D341Med (cell line): Measurements from ENCODE around the gene PHF19.

ENCODE experiments used
- DNase-seq: peaks from one replicate; pipeline ENCODE4 v3.0.0; 2012; ENCODE audit warnings: low spot score

PHF19 gene

DNA sequence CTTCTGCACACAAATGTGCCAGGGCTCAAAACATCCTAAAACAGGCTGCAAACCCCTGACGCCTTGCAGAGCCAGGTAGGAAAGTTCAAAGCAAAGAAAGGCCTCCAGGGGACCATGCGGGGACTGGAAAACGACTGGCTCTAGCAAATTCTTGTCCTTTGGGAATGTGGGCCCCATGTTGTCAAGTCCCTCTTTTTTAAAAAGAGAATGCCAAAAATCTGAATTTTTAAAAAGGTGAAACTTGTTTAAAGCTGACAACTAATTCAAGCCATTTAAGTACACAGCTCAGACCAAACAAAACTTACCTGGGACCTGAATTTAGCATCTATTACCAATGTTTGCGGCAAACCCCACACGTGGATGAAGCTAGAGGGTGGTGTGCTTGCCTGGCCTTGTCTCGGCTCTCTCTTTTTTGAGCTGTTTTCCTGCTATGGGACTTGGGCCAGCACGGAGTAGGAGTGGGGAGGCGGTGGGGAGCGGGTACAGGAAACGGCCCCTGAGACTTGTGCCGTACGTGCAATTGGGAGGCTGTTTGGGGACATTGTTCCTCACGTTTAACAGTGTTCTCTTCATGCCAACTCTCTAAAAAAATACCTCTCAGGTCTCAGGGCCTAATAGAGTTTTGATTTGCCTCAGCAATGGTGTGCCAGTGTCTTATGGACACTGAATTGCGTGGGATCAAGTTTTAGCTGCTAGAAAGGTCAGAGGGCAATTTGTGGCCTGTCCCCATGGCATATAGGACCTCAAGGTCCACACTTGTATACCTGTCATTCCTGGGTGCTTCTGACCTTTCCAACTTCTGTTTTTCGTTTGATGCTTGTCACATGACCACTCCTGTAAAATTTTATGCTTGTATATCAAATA is 15.1 kb upstream of the PHF19 start:
- no peak for DNase-seq

DNA sequence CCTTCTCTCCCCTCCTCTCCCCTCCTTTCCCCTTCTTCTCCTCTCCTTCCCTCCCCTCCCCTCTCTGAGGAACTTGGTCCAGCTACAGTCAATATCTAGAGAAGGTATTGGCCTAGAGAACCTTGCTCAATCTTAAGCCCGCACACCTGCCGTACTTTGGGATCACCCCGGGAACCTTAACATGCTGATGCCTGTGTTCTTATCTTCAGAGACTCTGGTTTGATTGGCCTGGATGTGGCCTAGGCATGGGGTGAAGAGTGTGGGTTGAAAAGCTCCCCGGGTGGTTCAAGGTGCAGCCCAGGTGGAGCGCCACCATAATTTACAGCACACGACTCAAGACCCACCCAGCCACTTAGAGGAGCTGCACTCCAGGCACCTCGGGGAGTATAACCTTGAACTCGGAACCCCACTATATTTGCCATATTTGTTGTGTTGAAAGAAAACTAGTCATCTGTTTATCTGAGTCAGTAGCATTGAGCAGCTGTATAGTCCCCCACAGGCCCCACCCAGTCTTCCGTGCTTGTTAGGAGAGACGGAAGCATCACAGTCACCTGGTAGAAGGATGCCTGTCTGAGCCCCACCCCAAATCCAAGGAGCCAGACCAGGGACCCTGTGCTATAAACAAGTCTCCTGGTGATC is 14.4 kb upstream of the PHF19 start:
- no peak for DNase-seq

DNA sequence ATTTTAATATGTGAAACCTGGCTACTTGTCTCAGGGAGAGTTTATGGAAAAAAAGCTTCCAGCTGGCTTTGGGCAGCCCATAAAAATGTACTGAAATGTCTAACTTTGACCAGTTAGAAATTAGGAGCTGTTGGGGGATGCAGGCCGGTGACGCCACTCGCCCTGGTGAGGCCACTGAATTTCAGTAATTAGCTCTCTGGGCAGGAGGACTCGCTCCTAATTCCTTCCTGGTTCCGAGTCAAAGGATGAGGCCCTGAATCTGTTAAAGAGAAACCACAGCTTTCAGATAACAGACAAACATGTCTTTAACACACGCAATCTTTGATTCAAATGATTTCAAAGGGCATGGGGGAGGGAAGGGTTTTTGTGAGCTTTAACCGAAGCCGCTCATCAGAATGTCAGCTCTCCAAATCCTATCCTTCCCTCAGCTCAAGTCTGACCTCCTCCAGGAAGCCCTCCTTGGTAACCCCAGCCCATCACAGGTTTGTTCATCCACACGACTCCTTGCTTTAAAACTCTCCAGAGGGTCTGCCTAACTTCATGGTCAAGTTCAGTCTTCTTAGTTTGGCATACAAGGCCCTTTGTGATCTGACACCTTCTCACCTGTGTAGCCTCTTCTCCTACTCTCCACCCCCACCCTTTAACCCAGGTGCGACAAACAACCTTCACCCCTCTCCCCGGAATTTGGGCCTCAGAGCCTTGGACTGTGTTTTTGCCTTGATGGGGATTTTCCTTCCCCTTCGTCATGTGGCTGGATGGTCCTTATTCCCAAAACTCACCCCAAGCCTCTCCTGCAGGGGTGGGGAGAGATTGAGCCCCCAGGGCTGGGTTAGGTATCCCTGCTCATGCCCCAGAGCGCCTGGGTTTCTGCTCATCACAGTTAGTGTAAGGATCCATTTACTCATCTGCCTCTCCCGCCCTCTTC is 13.6 kb upstream of the PHF19 start:
- DNase-seq = no peak

DNA sequence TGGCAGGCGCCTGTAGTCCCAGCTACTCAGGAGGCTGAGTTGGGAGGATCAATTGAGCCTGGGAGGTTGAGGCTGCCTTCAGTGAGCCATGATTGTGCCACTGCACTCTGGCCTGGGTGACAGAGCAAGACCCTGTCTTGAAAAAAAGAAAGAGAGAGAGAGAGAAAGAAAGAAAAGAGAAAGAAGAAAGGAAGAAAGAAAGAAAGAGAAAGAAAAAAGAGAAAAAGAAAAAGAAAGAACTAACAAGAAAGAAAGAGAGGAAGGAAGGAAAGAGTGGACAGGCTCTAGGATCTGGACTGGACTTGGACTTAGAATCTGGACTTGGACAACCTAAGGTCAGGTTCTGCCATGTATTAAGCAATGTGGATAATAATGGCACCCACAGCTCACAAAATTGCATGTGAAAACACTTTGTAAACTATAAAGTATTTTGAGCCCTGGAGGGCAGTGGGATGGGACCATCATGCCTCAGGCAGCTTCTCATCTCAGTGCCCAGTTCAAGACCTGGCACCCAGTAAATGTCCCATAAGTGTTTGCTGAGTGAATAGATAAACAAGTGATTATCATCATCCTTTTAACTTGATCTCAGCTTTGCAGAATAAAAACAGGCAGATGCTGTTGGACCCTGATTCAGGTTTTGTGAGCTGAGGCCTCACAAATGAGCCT is 12.8 kb upstream of the PHF19 start:
- DNase-seq = no peak

DNA sequence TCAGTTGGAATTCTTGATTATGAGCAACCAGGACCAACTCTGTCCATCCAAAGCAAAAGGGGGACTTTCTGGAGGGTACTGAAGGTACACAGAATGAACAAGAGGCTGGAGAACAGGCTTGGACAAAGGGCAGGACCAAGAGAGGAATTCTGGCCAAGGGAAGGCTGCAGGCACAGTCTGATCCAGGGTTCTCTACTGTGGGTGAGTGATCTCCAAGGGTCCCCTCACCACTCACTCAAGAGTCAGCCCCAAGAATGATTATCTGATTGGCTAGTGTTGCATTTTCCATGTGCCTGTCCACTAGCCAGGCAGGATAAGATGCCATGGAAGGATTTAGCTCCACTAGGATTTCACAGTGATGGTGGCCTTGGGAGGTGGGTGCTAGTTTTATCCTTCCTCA is 11.6 kb upstream of the PHF19 start:
- DNase-seq = no peak

DNA sequence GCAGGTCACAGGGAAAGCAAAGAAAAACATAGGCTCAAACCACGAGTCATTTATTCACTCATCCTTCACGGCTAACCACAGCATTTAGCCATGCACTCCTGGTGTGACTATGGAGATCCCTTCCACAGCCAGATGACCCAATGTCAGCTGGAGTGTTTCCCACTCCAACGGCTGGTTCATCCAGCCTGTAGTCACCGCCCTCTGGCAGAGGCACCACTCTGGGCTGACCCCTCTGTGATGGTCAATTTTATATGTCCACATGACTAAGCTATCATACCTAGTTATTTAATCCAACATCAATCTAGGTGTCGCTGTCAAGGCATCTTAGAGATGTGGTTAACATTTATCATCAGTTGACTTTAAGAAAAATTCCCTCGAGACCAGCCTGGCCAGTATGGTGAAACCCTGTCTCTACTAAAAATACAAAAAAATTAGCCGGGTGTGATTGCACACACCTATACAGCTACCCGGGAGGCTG is 9.5 kb upstream of the PHF19 start:
- no peak for DNase-seq

DNA sequence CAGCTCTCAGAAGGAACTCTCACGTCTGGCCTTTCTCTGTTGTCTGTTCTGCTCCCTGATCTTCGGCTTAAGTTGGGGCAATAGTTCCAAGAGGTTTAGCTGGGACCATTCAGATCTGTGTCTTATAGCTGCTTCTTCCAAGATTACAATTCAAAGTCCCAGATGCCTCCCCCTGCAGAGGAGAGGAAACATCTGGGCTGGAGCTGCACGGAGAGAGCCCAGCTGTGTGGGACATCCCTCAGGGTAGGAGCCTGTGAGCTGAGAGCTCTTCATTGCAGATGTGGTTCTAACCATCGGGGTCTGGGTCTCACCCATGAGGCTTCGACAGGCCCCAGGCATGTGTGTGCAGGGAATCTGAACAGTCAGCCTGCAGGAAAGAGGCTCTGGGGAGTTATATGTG is 9.0 kb upstream of the PHF19 start:
- DNase-seq = no peak

DNA sequence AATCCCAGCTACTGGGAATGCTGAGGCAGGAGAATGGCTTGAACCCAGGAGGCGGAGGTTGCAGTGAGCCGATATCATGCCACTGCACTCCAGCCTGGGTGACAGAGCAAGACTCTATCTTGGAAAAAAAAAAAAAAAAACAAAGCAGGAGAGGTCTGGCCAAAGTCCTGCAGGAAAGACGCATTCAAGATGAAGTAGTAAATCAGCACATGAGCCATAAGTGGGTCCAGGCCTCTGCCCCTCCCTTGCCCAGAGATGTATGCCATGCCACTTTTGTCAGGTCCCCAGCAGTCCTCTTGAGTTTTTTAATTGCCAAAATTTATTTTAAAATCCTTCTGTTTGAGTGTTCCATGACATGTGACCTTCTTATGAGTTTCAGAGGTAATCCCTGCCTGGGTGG is 8.5 kb upstream of the PHF19 start:
- DNase-seq = no peak

DNA sequence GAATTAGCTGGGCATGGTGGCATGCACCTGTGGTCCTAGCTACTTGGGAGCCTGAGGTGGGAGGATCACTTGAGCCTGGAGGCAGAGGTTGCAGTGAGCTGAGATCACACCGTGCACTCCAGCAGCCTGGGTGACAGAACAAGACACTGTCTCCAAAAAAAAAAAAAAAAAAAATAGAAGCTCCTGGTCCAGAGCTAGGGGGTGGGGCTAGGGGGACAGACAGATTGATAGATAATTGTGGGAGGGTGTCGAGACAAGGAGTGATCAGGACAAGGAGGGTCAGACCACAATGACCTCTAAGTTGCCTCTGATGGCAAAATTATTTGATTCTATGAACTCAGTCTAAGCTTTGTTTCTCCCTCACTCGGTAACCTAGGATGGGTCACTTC is 6.6 kb upstream of the PHF19 start:
- no peak for DNase-seq

DNA sequence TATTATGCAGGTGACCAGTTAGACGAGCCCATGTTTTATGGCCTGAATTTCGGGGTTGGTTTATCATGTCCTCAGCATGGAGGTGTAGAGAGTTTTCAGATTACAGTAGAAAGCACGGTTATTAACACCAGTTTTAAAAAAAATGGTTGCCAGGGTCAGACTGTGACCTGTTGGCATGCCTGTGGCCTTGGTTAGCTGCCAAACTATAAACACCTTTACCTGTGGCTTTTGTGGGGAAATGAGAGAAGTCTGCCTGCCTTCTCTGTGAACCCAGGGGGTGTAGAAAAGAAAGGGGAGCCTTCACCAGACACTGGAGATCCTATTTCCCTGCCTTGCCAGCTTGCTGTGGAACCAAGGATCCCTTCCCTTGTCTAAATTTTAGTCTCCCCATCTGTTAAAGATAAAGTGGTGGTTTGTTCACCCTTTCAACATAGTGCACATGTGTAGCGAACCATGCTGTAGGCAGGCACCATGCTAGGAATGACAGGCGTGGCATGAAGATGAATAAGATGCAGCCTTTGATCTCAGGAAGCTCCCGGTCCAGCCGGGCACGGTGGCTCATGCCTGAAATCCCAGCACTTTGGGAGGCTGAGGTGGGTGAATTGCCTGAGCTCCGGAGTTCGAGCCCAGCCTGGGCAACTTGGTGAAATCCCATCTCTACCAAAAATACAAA is 6.1 kb upstream of the PHF19 start:
- no peak for DNase-seq

DNA sequence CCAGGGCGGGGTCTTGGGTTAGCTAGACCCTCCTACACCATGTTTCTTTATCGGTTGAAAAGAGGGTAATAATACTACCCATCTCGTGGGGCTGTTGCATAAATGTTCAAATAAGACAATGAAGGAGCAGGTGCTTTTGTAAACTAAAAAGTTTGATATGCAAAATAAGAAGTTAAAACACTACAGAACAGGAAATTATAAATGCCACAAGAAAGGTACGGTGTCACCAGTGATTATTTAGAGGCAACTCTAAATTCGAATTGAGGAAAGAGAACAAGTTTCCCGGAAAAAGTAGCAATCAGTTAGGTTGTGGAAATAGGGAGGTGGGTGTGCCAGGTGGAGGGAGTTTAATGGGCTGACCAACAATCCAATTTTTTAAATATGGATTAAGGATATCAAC is 2.5 kb upstream of the PHF19 start:
- no peak for DNase-seq

DNA sequence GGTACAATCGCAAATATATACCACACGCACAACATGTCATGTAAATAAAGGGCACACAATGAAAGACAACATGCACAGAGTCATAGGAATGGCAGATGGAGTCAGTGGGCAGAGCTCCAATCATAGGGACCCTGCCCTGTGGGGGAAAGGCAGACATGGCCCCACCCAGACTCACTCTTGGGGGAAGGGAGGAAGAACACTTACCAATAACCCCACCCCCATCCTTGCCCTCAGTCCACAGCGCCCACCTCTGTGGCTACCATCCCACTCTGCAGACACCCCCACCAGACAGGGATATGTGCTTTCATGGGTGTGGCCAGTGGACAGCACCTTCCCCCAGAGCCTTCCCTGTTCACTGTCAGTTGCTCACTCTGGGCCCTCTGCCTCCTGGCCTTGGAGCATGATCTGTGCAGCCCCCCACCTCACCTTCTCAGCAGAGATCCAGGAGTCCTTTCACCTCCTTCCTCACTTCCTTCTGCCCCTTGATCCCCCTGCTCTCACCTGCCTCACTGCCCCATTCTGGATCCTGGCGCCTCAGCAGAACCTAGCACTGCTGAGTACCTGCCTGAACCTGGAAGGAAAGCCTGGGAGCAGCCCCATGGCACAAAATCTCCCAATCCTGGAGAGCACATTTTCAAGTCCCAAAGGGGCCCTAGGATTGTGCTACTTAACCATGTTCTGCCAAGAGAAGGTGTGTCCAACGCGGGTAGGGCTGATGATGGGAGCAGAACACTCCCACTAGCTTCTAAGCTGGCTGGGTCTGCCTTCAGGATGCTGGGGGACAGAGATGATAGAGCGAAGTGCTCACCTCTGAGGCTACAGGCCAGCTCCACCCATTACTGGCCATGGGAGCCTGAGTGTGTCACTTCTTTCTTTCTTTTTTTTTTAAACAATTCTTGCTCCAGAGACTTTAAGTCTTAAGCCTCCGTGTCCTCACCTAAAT is 1.5 kb upstream of the PHF19 start:
- DNase-seq = peak; percentile 78

DNA sequence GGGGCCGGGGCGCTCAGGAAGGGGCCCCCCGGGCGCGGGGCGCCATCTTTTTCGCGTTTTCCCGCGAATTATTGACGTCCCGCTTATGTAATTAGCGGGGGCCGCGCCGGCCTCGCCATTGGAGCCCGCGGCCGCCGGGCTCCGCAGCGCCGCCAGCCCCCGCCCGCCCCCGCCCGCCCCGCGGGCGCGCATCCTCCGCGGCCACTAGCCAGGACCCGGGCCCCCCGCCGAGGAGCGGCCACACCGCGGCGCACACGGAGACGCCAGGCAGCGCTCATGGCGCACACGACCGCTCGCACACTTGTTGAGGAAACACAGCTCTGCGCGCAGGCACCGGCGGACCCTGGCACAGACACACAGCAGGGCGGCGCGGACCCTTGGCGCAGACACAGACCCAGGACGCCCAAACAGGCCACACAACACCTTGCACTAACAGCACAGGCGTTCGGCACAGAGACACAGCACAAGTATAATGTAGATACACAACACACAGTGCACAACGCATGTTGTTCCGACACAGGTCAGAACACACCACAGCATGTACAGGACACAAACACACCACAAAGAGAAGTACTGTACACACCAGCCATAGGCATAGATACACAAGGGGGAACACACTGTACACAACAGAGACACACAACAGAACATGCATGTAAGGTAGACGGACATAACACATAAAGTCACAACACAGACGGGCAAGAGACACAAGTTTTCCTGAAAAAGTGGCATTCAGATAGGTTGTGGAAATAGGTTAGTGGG is 467 bp upstream of the PHF19 start:
- DNase-seq = peak; percentile 90

DNA sequence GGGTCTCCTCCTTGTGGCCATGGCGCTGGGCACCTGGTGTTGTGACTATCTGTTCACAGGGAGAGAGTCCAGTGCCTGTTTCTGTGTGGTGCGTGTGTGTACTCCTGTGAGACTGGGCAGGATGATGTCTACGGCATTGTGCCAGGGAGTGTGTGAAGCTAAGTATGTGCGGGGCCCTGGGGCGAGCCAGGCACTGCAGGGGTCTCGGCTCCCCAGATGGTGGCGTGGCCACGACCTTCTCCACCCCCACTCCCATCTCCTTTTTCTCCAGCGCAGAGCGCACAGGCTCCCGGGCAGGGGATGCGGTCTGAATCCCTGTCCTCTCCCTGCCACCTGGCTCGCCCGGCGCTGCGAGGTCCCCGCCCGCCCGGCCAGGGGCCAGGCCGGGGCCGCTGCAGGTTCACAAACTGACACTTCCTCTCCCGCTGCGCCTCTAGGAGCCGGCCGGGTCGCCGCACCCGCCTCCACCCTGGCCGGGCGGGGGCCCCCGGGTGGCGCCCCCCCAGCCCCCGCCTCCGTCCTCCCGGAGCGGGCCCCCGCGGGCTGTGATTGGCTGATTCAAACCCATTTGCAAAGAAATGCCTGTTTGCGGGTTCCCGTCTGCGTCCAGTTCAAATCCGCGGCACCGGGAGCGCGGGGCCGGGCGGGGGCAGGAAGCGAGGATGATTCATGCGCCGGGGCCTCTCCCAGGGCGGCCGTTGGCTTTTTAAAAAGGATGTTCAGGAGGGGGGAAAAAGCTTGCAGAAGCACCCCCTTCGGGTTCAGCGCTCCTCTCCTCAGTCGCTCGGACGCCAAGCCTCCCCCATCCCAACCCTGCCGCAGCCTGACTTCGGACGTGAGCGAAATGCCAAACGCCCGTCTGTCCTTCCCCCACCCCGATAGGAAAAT is 790 bp downstream of the PHF19 start:
- DNase-seq = peak; percentile 89

DNA sequence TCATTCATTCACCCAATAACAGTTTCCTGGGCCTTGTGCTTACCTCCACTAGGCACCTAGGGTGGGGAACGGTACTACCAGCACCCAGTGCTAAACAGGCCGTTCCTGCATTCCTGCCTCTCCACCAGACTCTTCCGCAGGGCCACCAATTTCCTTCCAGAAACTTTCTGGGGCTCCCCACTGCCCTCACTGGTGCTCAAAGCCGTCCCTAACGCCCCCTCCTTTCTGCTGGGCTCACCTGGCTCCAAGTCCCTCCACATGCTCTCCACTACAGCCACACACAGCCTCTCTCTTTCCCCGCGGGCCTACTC is 1.4 kb downstream of the PHF19 start:
- DNase-seq = no peak

DNA sequence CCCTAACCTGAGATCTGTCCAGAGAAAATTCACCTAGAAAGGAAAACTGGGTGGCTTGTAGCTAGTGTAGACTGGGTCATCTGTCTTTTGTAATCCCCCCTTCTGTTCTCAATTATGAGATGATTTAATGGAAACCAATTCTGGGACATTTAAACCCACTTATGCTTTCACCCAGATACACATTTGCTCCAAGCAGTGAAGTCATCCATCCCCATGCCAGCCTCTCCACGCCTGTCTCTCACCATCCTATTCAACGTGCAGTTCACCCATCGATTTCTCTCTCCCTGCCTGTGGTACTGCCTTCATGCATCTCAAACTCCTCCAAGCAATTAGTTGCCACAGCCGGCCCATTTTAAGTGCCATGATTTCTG is 1.8 kb downstream of the PHF19 start:
- no peak for DNase-seq

DNA sequence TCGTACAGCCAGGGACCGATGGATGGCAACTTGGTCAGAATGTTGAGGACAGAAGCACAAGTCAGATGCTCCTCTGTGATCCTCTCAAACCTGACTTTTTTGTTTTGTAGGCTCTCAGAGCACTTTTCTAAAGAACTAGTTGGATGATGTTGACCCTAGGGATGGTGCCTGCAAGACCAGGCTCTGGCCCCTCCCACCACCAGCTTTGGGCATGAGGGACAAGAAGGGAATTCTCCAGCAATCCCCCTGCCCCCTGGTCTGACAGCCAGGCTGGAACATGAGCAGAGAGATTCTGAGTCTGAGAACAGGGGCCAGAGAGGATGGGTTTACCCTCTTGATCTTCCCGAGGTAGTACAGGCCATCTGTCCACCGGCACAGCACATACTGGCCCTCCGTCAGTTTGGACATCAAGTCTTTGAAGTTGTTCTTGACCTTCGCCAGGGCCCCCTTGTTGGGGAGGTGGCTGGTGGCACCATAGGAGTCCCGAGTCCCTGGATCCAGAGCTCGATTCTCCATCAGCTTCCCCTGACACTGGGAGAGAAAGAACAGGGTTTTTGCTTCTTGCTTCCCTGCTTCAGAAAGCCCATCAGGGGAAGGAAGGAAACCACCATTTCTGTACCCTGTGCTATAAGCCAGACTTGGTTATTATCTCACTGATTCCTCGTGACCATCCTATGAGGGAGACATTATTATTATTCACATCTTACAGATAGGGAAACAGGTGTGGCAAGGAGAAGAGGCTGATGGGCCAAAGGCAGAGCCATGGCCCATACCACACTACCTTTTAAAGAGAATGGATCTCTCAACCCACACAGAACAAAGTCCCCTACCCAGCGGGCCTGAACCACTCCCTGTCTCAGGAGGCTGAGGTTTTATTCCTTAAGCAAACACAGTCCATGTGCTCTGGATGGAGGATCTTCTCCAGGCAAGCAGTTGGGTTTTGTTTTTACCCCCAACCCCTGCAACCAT is 2.5 kb downstream of the PHF19 start:
- DNase-seq = no peak

DNA sequence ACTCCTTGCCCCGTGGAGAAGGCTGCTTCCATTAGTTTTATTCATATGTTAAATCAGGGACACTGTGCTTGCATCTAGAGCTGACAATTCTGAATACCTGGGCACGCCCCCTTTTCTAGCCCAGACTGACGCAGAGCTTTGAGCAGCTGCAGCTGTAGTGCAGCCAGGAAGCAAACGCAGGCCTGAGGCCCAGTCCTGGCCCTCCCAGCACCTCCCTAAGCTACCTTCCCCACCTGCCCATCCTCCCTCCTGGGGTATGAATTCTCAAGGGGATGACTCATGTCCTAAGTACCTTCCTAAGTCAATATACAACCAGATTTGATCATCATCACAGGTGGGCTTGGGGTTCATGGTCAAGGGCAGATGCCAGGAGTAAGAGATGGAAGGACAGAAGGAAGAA is 3.5 kb downstream of the PHF19 start:
- no peak for DNase-seq
